ENCODE results near the gene VAMP5. TPM values are rescaled to one million over a fixed set of nuclear protein-coding genes. Genes with fewer than 3 reads are reported as not detected.

Gene VAMP5
- total and polyA plus RNA-seq, 2 of the 8 experiments (the other 6 are each of a cell fraction or from before 2014, with no cell fraction given), result 4.7 to 14.2 TPM

DNA sequence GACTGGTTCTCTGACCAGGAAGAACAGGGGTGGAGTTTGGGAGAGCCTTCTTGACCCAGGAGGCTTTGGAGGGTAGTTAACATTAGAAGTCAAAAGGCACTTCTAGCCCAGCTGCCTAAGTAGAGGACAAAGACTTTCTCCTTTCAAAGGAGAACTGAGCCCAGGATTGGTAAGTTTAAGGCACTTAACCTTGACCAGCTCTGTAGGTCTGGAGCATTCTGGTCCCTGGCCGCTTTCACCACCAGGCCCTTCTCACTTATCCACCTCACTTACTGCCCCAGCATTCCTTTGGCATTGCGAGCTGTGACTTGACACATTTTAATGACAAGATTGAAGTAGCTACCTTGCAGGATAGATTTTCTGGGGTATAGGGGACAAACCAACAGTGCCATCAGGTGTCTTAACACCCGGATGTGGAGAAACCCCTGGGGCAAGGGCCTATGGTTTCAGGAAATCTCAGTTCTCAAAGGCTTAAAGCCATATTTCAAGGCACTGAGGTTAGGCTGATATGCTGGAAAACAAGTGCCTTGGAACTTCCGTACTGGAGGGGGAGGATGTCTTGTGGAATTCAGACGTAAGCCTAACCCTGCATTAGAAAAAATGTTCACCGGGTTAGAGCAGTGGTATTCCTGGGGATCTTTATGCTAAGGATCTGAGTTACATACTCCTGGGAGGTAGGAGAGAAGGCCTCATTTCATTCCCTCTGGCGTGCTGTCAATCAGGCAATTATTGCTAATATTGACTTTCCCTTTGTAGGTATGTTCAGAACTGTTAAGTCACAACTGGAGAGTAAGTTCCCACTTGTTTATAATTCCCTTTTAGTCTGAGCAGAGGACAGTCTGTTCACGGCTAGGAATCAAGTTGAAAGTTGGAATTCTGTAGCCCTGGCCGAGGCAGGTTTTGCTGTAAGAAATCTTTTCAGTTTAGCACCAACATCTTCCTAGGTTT is 23.3 kb downstream of the VAMP5 start (continued):
- no peak for TF ChIP-seq ATF3 (IDR thresholded peaks at IDR 0.05; ENCODE audit: insufficient read depth, low read depth, low read length)
- TF ChIP-seq TBP (IDR thresholded peaks at IDR 0.05; ENCODE audit: low read depth, low read length), result no peak
- TF ChIP-seq CBX5 (IDR thresholded peaks at IDR 0.05; ENCODE audit: low read depth, low read length), result no peak
- TF ChIP-seq CEBPB (IDR thresholded peaks at IDR 0.05; ENCODE audit: low read depth, low read length), result no peak
- no peak for TF ChIP-seq POLR2A (IDR thresholded peaks at IDR 0.05; ENCODE audit: control extremely low read depth in 1 of 2, low read depth in 2 of 2, low read length in 2 of 2)
- TF ChIP-seq SUZ12 (IDR thresholded peaks at IDR 0.05; ENCODE audit: low read length), result no peak

All from H1 (cell line).